GM12892 (cell line): ENCODE results near the gene ZNF44.

Source experiments
- DNase-seq: peaks from one replicate; pipeline ENCODE4 v3.0.0; 2011; ENCODE audit not compliant: insufficient read length
- FAIRE-seq: peaks from 2 replicates; lab custom pipeline; 2011; peaks lifted over from hg19 to GRCh38; lab: Jason Lieb, UNC
- POLR2A ChIP-seq: IDR thresholded peaks from 2 replicates; pipeline ENCODE4 v1.6.1; 2011; ENCODE audit warnings: low read depth, low read length, control low read depth
- POLR2AphosphoS5 ChIP-seq: IDR thresholded peaks from 2 replicates; pipeline ENCODE4 v1.6.1; 2011; ENCODE audit warnings: low read depth, low read length, control low read depth
- TAF1 ChIP-seq: IDR thresholded peaks from 2 replicates; pipeline ENCODE4 v1.6.1; 2011; ENCODE audit warnings: low read depth, mild to moderate bottlenecking, control low read depth, low read length, borderline replicate concordance

Gene ZNF44

DNA sequence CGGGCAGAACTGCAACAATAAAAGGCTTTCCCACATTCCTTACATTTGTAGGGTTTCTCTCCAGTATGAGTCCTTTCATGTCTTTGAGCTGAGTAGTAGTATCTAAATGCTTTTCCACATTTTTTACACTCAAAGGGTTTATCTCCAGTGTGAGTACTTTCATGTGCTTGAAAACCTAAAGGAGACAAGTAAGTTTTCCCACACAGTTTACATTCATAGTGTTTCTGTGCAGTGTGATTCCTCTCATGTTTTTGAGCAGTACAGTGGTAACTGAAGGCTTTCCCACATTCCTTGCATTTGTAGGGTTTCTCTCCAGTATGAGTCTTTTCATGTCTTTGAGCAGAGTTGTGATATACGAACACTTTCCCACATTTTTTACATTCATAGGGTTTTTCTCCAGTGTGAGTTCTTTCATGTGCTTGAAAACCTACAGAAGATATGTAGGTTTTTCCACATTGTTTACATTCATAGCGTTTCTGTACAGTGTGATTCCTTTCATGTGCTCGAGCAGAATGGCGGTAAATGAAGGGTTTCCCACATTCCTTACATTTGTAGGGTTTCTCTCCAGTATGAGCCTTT lies 47.0 kb downstream of the ZNF44 start:
- FAIRE-seq (no peak), DNase-seq (no peak)
- no peak for TF ChIP-seq POLR2AphosphoS5
- TF ChIP-seq TAF1 = no peak
- TF ChIP-seq POLR2A = no peak

DNA sequence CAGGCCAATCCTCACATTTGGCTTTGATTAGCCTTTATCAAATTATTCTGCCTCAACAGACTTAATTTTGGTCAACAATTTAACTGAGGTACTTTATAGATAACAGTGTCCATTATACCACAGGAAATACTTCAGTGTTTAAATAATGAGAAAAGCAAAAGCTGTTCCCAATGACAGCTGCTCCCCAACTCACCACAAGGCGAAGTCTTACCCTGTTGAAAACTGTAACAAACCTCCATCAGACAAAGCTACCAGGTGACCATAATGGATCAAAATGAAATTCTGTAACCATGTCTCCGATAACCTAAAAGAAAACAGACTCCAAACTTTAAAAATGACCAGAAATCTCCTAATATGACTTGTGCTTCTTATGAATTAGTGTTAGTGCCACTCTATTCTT lies 50.3 kb downstream of the ZNF44 start:
- TF ChIP-seq POLR2A (no peak), POLR2AphosphoS5 (no peak), TAF1 (no peak)

DNA sequence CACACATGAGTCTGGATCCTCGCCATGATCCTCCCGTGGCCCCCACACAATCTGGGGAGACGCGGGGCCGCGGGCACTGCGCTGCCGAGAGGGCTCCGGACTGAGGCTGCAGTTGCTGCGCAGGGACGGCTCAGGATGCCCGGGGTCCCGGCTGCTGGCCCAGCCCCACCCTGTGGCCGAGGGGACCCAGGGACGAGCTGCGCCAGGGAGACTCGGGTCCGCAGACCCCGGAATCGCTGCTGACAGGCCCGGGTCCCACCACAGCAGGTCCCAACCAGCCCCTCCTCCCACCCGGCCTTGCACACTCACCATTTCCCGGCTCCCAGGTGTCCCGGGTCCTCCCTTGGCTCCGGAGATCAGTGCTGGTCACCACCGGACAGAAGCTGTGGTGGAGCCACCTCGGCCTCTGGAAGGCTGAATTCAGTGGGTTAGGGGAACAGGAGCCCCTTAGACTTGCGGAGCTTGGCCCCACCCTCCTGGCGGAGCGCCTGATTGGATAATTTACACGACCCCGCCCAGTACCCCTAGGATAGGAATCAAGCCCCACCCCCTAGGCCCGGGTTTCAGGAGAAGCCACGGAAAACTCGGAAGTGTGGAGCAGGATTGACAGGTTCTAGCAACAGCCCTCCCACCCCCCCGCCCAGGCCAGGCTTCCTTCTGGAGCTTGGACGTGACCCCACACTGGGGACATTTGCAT lies 57.4 kb downstream of the ZNF44 start:
- FAIRE-seq = no peak
- TF ChIP-seq POLR2AphosphoS5 (no peak), POLR2A (no peak), TAF1 (no peak)
- DNase-seq = no peak

More for the DNA sequence above, 50.3 kb downstream of the ZNF44 start:
- no peak for DNase-seq
- no peak for FAIRE-seq

DNA sequence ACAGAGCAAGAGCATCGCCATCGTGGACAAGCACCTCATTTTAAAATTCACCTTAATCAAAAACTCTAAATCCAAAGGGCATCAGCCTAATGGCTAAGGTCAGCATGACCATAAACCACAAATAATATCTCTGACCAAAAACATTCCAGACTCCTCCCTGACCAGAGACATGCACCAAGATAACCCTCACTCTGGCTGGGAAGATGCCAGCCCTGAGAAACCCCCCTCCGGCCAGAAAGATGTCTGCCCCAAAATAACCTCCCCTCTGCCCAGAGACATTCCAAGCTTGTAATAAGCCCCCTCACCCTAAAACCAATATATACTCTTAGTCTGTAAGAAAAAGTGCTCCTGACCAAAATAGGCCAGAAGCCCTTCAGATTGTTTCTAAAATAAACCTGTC lies 61.7 kb downstream of the ZNF44 start:
- DNase-seq (no peak), FAIRE-seq (no peak)
- no peak for TF ChIP-seq TAF1
- TF ChIP-seq POLR2A = no peak
- TF ChIP-seq POLR2AphosphoS5 = no peak

DNA sequence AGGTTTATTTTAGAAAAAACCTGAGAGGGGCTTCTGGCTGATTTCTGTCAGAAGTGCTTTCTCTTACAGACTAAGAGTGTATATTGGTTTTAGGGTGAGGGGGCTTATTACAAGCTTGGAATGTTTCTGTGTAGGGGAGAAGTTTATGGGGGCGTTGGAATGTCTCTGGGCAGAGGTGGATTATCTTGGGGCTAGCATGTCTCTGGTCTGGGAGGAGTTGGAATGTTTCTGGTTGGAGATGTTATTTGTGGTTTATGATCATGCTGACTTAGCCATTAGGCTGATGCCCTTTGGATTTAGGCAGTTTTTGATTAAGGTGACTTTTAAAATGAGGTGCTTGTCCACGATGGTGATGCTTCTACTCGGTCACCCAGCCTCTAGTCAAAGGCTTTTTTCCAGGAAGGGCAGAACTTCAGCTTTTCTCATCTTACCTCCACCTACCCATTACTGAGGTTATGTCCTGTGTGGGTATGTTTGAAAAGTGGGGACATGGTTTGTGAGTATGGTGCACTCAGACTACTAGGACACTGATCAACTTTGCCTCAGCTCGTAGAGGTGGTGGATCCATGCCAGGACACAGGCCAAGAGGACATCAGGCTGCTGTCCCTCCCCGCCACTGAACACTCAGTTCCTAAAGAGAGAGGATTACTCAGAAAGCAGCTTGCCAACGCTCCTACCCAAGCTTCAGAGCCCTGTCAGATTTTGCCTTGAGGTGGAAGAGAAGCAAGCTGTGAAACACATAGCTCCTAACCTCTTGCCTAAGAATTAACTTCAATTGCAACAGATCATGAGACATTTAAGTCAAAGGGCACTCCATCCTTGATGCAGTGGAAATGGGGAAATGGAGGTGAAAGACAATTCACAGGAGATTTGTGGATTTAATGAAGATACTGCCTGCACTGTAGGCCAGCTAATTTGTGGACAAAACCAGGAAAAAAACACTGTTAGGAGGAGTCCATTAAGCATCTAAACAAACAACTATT lies 63.6 kb downstream of the ZNF44 start:
- no peak for DNase-seq
- FAIRE-seq = no peak
- TF ChIP-seq POLR2A (no peak), POLR2AphosphoS5 (no peak), TAF1 (no peak)

DNA sequence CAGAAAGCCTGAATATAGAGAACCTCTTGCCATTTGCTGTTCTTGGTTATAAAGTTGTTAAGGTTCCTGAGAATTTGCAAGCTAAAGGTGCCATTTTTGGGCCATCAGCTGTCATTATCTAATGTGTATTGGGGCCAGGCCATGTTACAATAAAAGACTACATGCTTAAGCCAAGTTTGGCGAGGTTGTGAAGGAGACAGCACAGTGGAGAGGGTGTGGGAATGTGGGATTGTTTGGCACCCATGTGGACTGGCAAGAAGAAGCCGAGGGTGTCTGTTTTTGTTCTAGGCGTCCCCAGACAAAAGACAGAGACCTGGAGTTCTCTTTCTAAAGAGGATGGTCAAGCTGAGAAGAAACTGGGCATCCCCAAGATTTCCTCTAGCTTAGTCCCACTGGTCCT lies 64.7 kb downstream of the ZNF44 start:
- DNase-seq = no peak
- no peak for FAIRE-seq
- TF ChIP-seq TAF1 (no peak), POLR2AphosphoS5 (no peak), POLR2A (no peak)

DNA sequence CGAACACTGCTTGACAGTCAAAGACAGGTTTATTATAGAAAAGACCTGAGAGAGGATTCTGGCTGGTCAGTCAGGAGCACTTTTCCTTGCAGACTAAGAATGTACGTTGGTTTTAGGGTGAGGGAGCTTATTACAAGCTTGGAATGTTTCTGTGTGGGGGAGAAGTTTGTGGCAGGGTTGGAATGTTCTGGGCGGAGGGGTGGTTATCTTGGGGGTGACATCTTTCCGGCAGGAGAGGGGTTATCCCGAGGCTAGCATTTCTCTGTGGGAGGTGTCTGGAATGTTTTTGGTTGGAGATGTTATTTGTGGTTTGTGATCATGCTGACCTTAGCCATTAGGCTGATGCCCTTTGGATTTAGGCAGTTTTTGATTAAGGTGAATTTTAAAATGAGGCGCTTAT lies 70.0 kb downstream of the ZNF44 start:
- no peak for DNase-seq
- no peak for FAIRE-seq
- TF ChIP-seq TAF1 (no peak), POLR2AphosphoS5 (no peak), POLR2A (no peak)

DNA sequence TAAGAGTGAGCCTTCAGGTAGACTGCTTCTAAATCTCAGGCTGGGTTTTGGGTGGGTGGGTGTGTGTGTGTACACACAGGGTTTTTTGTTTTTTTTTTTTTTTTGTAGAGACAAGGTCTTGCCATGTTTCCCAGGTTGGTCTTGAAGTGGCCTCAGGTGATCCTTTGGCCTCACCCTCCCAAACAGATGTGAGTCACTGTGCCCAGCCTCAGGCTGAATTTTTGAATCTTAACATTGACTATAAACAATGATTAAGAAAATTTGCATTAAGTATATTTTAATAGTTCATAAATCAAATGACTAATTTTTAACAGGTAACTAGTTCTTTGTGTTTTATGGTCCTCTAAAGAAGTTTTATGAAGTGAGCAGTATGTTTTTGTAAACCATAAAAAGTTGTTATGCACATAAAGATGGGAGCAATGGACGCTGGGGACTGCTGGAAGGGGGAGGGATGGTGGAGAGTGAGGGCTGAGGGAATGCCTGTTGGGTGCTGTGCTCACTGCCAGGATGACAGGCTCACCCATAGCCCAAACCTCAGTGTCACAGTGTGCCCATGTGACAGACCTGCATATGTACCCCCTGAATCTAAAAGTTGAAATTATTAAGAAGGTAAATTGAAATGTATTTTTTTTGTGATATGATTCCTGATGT lies 71.6 kb downstream of the ZNF44 start:
- TF ChIP-seq POLR2AphosphoS5 = no peak
- no peak for TF ChIP-seq TAF1
- TF ChIP-seq POLR2A = no peak
- DNase-seq (no peak), FAIRE-seq (no peak)
